SK-N-DZ (cell line): ENCODE measurements around the gene RAB8B.

Experiments
- DNase-seq: peaks from one replicate; pipeline ENCODE4 v3.0.0-alpha.2; 2015; ENCODE audit warnings: low spot score

Gene RAB8B

GRCh38 chr15:63274427-63274826 lies 85.0 kb downstream of the RAB8B start:
- DNase-seq = no peak

GRCh38 chr15:63276342-63277037 lies 87.1 kb downstream of the RAB8B start:
- DNase-seq = peak; percentile 15

- DNase-seq = peak; percentile 79
Measured at GRCh38 chr15:63277038-63277892, 87.9 kb downstream of the RAB8B start, which contains the start of gene APH1B. Gene APH1B (plus strand): TSS chr15:63277605. CDS start chr15:63277624, 19 bp downstream.

GRCh38 chr15:63277893-63278456 lies 88.6 kb downstream of the RAB8B start:
- DNase-seq = no peak

- DNase-seq = no peak
Measured at GRCh38 chr15:63283126-63283525, 93.7 kb downstream of the RAB8B start.

- DNase-seq = no peak
Measured at GRCh38 chr15:63284335-63284734, 94.9 kb downstream of the RAB8B start.

GRCh38 chr15:63287109-63287508 lies 97.7 kb downstream of the RAB8B start:
- DNase-seq = no peak

- DNase-seq = no peak
Measured at GRCh38 chr15:63288342-63288741, 98.9 kb downstream of the RAB8B start.

GRCh38 chr15:63288778-63289378 lies 99.5 kb downstream of the RAB8B start:
- DNase-seq = peak; percentile 50

- no peak for DNase-seq
Measured at GRCh38 chr15:63291507-63291906, 102.1 kb downstream of the RAB8B start.

GRCh38 chr15:63292241-63292640 lies 102.8 kb downstream of the RAB8B start:
- no peak for DNase-seq

GRCh38 chr15:63292771-63293170 lies 103.4 kb downstream of the RAB8B start:
- no peak for DNase-seq

GRCh38 chr15:63294359-63294758 lies 105.0 kb downstream of the RAB8B start:
- no peak for DNase-seq

- DNase-seq = no peak
Measured at GRCh38 chr15:63295341-63295740, 105.9 kb downstream of the RAB8B start.

GRCh38 chr15:63296195-63296594 lies 106.8 kb downstream of the RAB8B start:
- DNase-seq = no peak

- DNase-seq = no peak
Measured at GRCh38 chr15:63299943-63300575, 110.7 kb downstream of the RAB8B start.

GRCh38 chr15:63301088-63301487 lies 111.7 kb downstream of the RAB8B start:
- no peak for DNase-seq

- no peak for DNase-seq
Measured at GRCh38 chr15:63305260-63305659, 115.9 kb downstream of the RAB8B start.

- DNase-seq = no peak
Measured at GRCh38 chr15:63306492-63307073, 117.2 kb downstream of the RAB8B start.

GRCh38 chr15:63308491-63308890 lies 119.1 kb downstream of the RAB8B start:
- DNase-seq = no peak

- DNase-seq = no peak
Measured at GRCh38 chr15:63308947-63309346, 119.5 kb downstream of the RAB8B start.
